ENCODE measurements around the gene MIXL1. TPM values are rescaled to one million over a fixed set of nuclear protein-coding genes. Genes with fewer than 3 reads are reported as not detected.

MIXL1 gene
- total RNA-seq, result not detected in 2 replicates

GRCh38 chr1:226223157-226223785 lies at the start of gene MIXL1:
TSS of gene MIXL1 (plus strand) at chr1:226223664. CDS start at chr1:226223682, 18 bp downstream.

GRCh38 chr1:226186124-226187018 lies 37.1 kb upstream of the MIXL1 start, which contains the start of gene ACBD3:
TSS of gene ACBD3 (minus strand) at chr1:226186741. CDS start at chr1:226186675, 66 bp downstream.

Other genes starting within 250 kb of the MIXL1 start
- 49.3 and 66.6 TPM in 2 replicates for gene SDE2, start 224.3 kb upstream of the MIXL1 start, total RNA-seq
- 106 and 149 TPM in 2 replicates for gene H3-3A, start 160.9 kb upstream of the MIXL1 start, total RNA-seq
- gene ACBD3, start 36.9 kb upstream of the MIXL1 start, total RNA-seq, result 80.2 and 88.2 TPM in 2 replicates
- 3.4 and 3.7 TPM in 2 replicates for gene LIN9, start 85.5 kb downstream of the MIXL1 start, total RNA-seq
- gene PARP1, start 184.4 kb downstream of the MIXL1 start, total RNA-seq, result 21.2 and 69.2 TPM in 2 replicates